GM23248 (cell line): ENCODE data around the gene ATP9A.

ENCODE experiments used
- EZH2 ChIP-seq: fragments of 200-600 bp; sonication (generic); IDR thresholded peaks from 2 replicates; pipeline ENCODE4 v1.6.1; 2018; ENCODE audit warnings: antibody characterized with exemption, mild to moderate bottlenecking; ENCODE audit not compliant: insufficient read depth, poor library complexity, severe bottlenecking
- EZH2phosphoT487 ChIP-seq: fragments of 200-600 bp; sonication (generic); IDR thresholded peaks from 2 replicates; pipeline ENCODE4 v1.6.1; 2018; ENCODE audit warnings: antibody characterized with exemption, moderate library complexity, mild to moderate bottlenecking, low read depth; ENCODE audit not compliant: insufficient read depth

GRCh38 chr20:51631953-51632352, 136.2 kb downstream of the ATP9A start:
- TF ChIP-seq EZH2: no peak
- no peak for TF ChIP-seq EZH2phosphoT487
